NCI-H2081 treated with DMSO at 0.1 percent for 48 hours (cell line): ENCODE data around the gene PYY.
"Not testable (repeated sequence)": the region's sequence is repeated elsewhere in the genome, so short reads cannot be mapped to it uniquely, and the experiment has no call there.

Experiments used
- DNase-seq: peaks from one replicate; lab custom pipeline; 2025; lab: John Stamatoyannopoulos, UW

Gene PYY

GRCh38 chr17:43945074-43945829 is 8.5 kb downstream of the PYY start:
- no peak for DNase-seq

DNA sequence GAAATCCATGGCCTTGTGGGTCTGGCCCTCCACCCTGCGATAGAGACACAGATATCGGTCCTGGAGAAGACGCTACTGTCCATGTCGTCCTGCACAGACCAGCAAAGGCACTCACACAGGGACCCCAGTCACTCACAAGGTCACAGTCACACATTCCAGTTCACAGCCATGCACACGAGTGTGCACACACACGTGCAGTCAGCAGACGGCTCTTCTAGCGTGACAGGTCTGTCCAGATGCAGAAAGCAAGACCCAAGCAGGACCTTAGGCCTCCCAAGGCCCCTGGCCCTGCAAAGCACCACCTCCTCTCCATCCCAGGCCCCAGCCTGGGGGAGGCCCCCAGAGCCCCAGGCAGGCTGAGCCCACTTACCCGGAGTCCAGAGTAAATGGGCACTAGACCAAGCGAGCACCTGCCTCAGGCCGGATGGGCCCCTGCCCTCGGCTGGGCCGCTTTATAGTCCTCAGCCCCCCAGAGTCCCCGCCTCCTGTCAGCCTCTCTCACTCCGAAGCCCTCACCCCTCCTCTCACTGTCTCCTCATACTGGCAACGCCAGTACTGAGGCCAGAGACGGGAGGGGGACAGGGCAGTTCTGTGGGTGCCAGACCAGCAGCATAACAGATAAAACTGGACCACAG is 11.6 kb downstream of the PYY start, which contains the start of gene PPY:
PPY (minus strand) TSS at position 426 of the 635 bp plus-strand sequence. CDS start 822 bp downstream, outside the sequence.
- DNase-seq, result no peak

- DNase-seq, result no peak
These were observed 13.1 kb downstream of the PYY start for GRCh38 chr17:43940630-43941029.

- DNase-seq, result no peak
These were observed 13.9 kb downstream of the PYY start for GRCh38 chr17:43939886-43940285.

- DNase-seq, result not testable (repeated sequence)
These were observed 14.3 kb downstream of the PYY start for GRCh38 chr17:43939452-43939851.

- no peak for DNase-seq
These were observed 14.9 kb downstream of the PYY start for GRCh38 chr17:43938838-43939182.

- DNase-seq, result no peak
These were observed 17.3 kb downstream of the PYY start for GRCh38 chr17:43936434-43936833.

- DNase-seq, result no peak
These were observed 17.8 kb downstream of the PYY start for GRCh38 chr17:43935926-43936261.

GRCh38 chr17:43935204-43935925 is 18.4 kb downstream of the PYY start:
- no peak for DNase-seq

- DNase-seq, result no peak
These were observed 20.8 kb downstream of the PYY start for GRCh38 chr17:43932923-43933322.

GRCh38 chr17:43932357-43932756 is 21.4 kb downstream of the PYY start:
- no peak for DNase-seq

- no peak for DNase-seq
These were observed 22.6 kb downstream of the PYY start for GRCh38 chr17:43931062-43931571.

GRCh38 chr17:43928609-43929008 is 25.1 kb downstream of the PYY start:
- no peak for DNase-seq

GRCh38 chr17:43927929-43928328 is 25.8 kb downstream of the PYY start:
- not testable (repeated sequence) for DNase-seq

- DNase-seq, result no peak
These were observed 26.5 kb downstream of the PYY start for GRCh38 chr17:43927060-43927864.

DNA sequence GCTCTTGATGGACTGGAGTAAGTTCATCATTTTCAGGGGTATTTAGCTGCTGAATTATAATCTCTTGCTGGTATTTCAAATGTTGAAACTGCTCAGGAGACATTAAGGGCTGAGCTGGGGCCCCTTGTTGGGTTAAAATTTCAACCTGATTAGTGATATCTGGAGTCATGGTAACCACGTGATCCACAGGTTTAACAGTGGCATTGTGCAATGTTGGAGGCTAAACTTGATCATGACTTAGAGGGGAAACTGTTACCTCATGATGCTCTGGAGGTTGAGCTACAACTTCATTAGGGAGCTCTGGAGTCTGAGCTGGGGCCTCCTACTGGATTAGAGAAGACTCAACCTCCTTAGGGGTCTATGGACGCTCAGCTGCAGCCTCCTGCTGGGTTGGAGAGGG is 29.2 kb downstream of the PYY start:
- no peak for DNase-seq

- DNase-seq, result no peak
These were observed 33.1 kb downstream of the PYY start for GRCh38 chr17:43920500-43921095.

DNA sequence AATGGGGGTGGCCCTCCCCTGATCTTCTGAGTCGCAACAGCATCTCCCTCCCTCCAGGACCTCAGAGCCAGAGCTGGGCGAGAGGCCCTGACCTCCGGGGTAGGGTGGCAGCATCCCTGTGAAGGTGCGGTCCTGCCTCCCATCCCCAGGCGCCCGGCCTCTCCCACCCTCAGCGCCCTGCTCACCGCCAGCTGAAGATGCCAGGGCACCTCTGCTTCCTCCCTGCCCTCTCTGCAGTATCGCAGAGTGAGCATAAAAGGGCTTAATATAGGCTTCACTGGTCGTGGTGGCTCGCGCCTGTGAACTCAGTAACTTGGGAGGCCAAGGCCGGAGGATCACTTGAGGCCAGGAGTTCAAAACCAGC is 35.7 kb downstream of the PYY start:
- DNase-seq, result no peak

- no peak for DNase-seq
These were observed 36.3 kb downstream of the PYY start for GRCh38 chr17:43917348-43918025.

- no peak for DNase-seq
These were observed 36.8 kb downstream of the PYY start for GRCh38 chr17:43917016-43917347.

GRCh38 chr17:43916385-43916784 is 37.4 kb downstream of the PYY start:
- DNase-seq, result no peak
